ENCODE results near the gene XCL1. TPM values are rescaled to one million over a fixed set of nuclear protein-coding genes. Genes with fewer than 3 reads are reported as not detected.

Gene XCL1
- total and polyA plus RNA-seq, 2 experiments from 2014 or later, result 0.24 TPM; not detected in 1

- no peak overlapping the region for H3K27ac Mint-ChIP-seq
- DNase-seq (ENCODE audit: low spot score) (no peak), ATAC-seq (no peak)
- Histone ChIP-seq H3K4me3 (no peak overlapping the region), H3K27me3 (ENCODE audit: insufficient read depth) (no peaks in the 10 kb centered on the region), H3F3A (replicated peaks; ENCODE audit: low read depth) (no peaks in the 10 kb centered on the region), H3K79me2 (replicated peaks; ENCODE audit: insufficient read depth) (no peaks in the 10 kb centered on the region), H4K20me1 (replicated peaks; ENCODE audit: insufficient read depth) (no peaks in the 10 kb centered on the region), H3K9me2 (ENCODE audit: insufficient read depth) (no peaks in the 10 kb centered on the region; the same call in 1 of the 2 replicates), H3K4me1 (ENCODE audit: insufficient read depth) (no peaks in the 10 kb centered on the region), H3K27ac (ENCODE audit: low read depth) (no peak overlapping the region), H3K4me2 (no peak overlapping the region), H2AFZ (no peak overlapping the region), H3K36me3 (ENCODE audit: insufficient read depth) (no peaks in the 10 kb centered on the region)
- H3K4me1 Mint-ChIP-seq, result peaks cover 9% of the 10 kb centered on the region; the same call in 2 of the 3 replicates
- no peak overlapping the region for H3K4me3 Mint-ChIP-seq
- H3K36me3 Mint-ChIP-seq (ENCODE audit: low read depth), result no peaks in the 10 kb centered on the region
- no peaks in the 10 kb centered on the region; the same call in 2 of the 3 replicates for H3K9me3 Mint-ChIP-seq
- TF ChIP-seq ZNF462 (CRISPR knock-in tag; IDR thresholded peaks at IDR 0.05), result no peak
- TF ChIP-seq ZNF331 (CRISPR knock-in tag; IDR thresholded peaks at IDR 0.05; ENCODE audit: low read depth), result no peak
- TF ChIP-seq STAT1 (IDR thresholded peaks at IDR 0.05; ENCODE audit: unreplicated experiment), result no peak
- TF ChIP-seq REST (IDR thresholded peaks at IDR 0.05; ENCODE audit: unreplicated experiment), result no peak
- no peak for TF ChIP-seq CREB1 (CRISPR knock-in tag; IDR thresholded peaks at IDR 0.05; ENCODE audit: low read depth)
- TF ChIP-seq POLR2AphosphoS5 (IDR thresholded peaks at IDR 0.05; ENCODE audit: low read depth), result no peak
- no peak for TF ChIP-seq JUNB (IDR thresholded peaks at IDR 0.05; ENCODE audit: unreplicated experiment)
- TF ChIP-seq EZH2 (IDR thresholded peaks at IDR 0.05; ENCODE audit: low read depth, unreplicated experiment), result no peak
- no peak for TF ChIP-seq NANOG (IDR thresholded peaks at IDR 0.05; ENCODE audit: borderline replicate concordance)
- no peak for TF ChIP-seq CTCF (conservative IDR thresholded peaks at IDR 0.05; ENCODE audit: low read depth in 2 of 2)
- no peak for TF ChIP-seq ETS1 (IDR thresholded peaks at IDR 0.05)
- TF ChIP-seq ZNF114 (CRISPR knock-in tag; IDR thresholded peaks at IDR 0.05), result no peak
- TF ChIP-seq EZH2phosphoT487 (IDR thresholded peaks at IDR 0.05; ENCODE audit: unreplicated experiment), result no peak
- no peaks in the 10 kb centered on the region for H3K27me3 Mint-ChIP-seq (ENCODE audit: insufficient read depth, low read depth, poor library complexity)
Observed at GRCh38 chr1:168581817-168582572, 5.6 kb downstream of the XCL1 start.

Data from GM23338 (cell line).